SU-DHL-6 (cell line): Measurements from ENCODE around the gene PITPNM3.

Source experiments
- CTCF ChIP-seq: fragments of 200-600 bp; sonication (generic); IDR thresholded peaks from one replicate; pipeline ENCODE4 v1.5.1; 2017; ENCODE audit warnings: antibody characterized with exemption, mild to moderate bottlenecking, low read length, moderate library complexity; ENCODE audit not compliant: insufficient read depth, poor library complexity, severe bottlenecking
- EZH2phosphoT487 ChIP-seq: fragments of 200-600 bp; sonication (generic), shearing (Covaris generic); conservative IDR thresholded peaks from 2 replicates; pipeline ENCODE4 v1.6.1; 2018; ENCODE audit warnings: mild to moderate bottlenecking, antibody characterized with exemption, low read length, moderate library complexity, mixed read lengths

DNA sequence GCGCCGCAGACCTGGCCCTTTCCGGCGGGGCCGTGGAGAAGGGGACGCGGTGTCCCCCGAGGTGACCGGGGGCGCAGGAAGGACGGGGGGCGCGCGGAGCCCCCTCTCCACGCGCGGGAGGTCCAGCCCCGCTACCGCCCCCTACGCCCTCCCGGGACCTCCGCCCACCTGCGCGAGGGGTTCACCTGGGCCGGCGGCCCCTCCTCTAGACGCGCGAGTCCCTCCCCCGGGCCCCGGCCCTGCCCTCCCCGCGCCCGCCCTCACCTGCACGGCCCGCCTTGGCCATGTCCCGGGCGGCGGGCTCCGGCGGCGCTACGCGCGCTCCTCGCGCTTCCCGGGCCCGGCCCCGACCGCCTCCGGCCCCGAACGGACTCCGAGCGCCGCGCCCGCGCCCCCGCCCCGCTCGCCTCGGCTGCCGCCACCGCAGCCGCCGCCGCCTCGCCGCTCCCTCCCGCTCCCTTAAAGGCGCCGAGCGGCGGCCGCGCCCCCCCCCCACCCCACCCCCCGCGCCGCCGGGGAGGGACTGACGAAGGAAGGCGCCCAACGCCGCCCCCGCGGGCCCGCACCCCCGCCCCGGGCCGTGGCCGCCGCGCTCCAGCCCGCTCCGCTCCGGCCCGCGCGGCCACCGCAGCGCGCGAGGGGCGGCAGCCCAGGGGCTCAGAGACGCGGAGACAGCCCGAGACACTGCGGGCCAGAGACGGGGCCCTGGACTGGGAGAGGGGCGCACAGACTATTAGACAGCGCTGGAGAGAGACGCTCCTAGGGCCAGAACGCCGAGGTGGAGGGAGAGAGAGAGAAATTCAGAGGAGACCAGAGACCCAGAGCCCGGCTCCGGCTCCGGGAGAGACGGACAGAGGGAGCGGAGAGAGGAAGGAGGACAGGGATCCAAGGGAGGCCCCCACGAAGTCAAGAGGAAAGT lies at the start of gene PITPNM3:
- no peak for TF ChIP-seq CTCF
- no peak for TF ChIP-seq EZH2phosphoT487
